ENCODE measurements around the gene ADGB.

Gene ADGB

GRCh38 chr6:146666909-146667308, 68.1 kb downstream of the ADGB start:
- Mint-ChIP-seq H3K4me1 (peaks cover 7% of the 10 kb centered on the region), H3K36me3 (ENCODE audit: low read depth) (no peaks in the 10 kb centered on the region), H3K4me3 (no peak overlapping the region), H3K27me3 (ENCODE audit: low read depth, poor library complexity) (no peaks in the 10 kb centered on the region), H3K27ac (no peak overlapping the region), H3K9me3 (no peaks in the 10 kb centered on the region)
- TF ChIP-seq CTCF (IDR thresholded peaks at IDR 0.05), result no peak
- DNase-seq, result no peak

- Mint-ChIP-seq H3K27me3 (ENCODE audit: low read depth, poor library complexity) (no peaks in the 10 kb centered on the region), H3K27ac (no peak overlapping the region), H3K4me1 (peaks cover 7% of the 10 kb centered on the region), H3K9me3 (no peaks in the 10 kb centered on the region), H3K4me3 (no peak overlapping the region), H3K36me3 (ENCODE audit: low read depth) (no peaks in the 10 kb centered on the region)
- DNase-seq, result no peak
- no peak for TF ChIP-seq CTCF (IDR thresholded peaks at IDR 0.05)
Measured at GRCh38 chr6:146670161-146670560, 71.4 kb downstream of the ADGB start.

- H3K36me3 Mint-ChIP-seq (ENCODE audit: low read depth), result no peaks in the 10 kb centered on the region
- no peak for TF ChIP-seq CTCF (IDR thresholded peaks at IDR 0.05)
- no peaks in the 10 kb centered on the region for H3K27me3 Mint-ChIP-seq (ENCODE audit: low read depth, poor library complexity)
- no peak overlapping the region for H3K27ac Mint-ChIP-seq
- DNase-seq, result no peak
- no peak overlapping the region for H3K4me3 Mint-ChIP-seq
- H3K9me3 Mint-ChIP-seq, result no peaks in the 10 kb centered on the region
- H3K4me1 Mint-ChIP-seq, result peaks cover 7% of the 10 kb centered on the region
Measured at GRCh38 chr6:146673069-146673468, 74.3 kb downstream of the ADGB start.

- no peak for DNase-seq
- no peaks in the 10 kb centered on the region for H3K36me3 Mint-ChIP-seq (ENCODE audit: low read depth)
- no peak overlapping the region for H3K4me3 Mint-ChIP-seq
- peaks cover 4% of the 10 kb centered on the region for H3K27me3 Mint-ChIP-seq (ENCODE audit: low read depth, poor library complexity)
- H3K9me3 Mint-ChIP-seq, result no peaks in the 10 kb centered on the region
- no peak overlapping the region for H3K27ac Mint-ChIP-seq
- TF ChIP-seq CTCF (IDR thresholded peaks at IDR 0.05), result no peak
- H3K4me1 Mint-ChIP-seq, result no peaks in the 10 kb centered on the region
Measured at GRCh38 chr6:146679386-146679785, 80.6 kb downstream of the ADGB start.

- Mint-ChIP-seq H3K9me3 (no peaks in the 10 kb centered on the region), H3K4me1 (no peaks in the 10 kb centered on the region), H3K27me3 (ENCODE audit: low read depth, poor library complexity) (peaks cover 4% of the 10 kb centered on the region), H3K4me3 (no peak overlapping the region), H3K27ac (no peak overlapping the region), H3K36me3 (ENCODE audit: low read depth) (no peaks in the 10 kb centered on the region)
- no peak for DNase-seq
- TF ChIP-seq CTCF (IDR thresholded peaks at IDR 0.05), result no peak
Measured at GRCh38 chr6:146682919-146683318, 84.1 kb downstream of the ADGB start.

- no peaks in the 10 kb centered on the region for H3K9me3 Mint-ChIP-seq
- no peak for DNase-seq
- no peak overlapping the region for H3K4me3 Mint-ChIP-seq
- no peak overlapping the region for H3K27ac Mint-ChIP-seq
- peaks cover 5% of the 10 kb centered on the region for H3K27me3 Mint-ChIP-seq (ENCODE audit: low read depth, poor library complexity)
- no peaks in the 10 kb centered on the region for H3K36me3 Mint-ChIP-seq (ENCODE audit: low read depth)
- H3K4me1 Mint-ChIP-seq, result no peaks in the 10 kb centered on the region
- TF ChIP-seq CTCF (IDR thresholded peaks at IDR 0.05), result no peak
Measured at GRCh38 chr6:146689806-146690205, 91.0 kb downstream of the ADGB start.

Data from nephron progenitor cell (in vitro differentiated cells).